OCI-LY1 (cell line): ENCODE data around the gene ACER3.

Source experiments
- H2AFZ ChIP-seq: fragments of 200-600 bp; sonication (generic), shearing (Covaris generic); 2 replicates; pipeline ENCODE4 v1.6.0; 2014; ENCODE audit warnings: antibody characterized with exemption, mild to moderate bottlenecking, low read length
- H3F3A ChIP-seq: fragments of 200-600 bp; sonication (generic), shearing (Covaris generic); 2 replicates; pipeline ENCODE4 v1.6.0; 2014; ENCODE audit warnings: mild to moderate bottlenecking, antibody characterized with exemption, low read length, moderate library complexity; ENCODE audit not compliant: insufficient read depth
- H3K27ac ChIP-seq: fragments of 200-600 bp; sonication (generic); 2 replicates; pipeline ENCODE4 v1.5.1; 2014; ENCODE audit warnings: low read length, mixed run types, mild to moderate bottlenecking, low read depth; ENCODE audit not compliant: poor library complexity, severe bottlenecking
- H3K27me3 ChIP-seq: fragments of 200-600 bp; sonication (generic); 2 replicates; pipeline ENCODE4 v1.6.0; 2014; ENCODE audit warnings: antibody characterized with exemption, mild to moderate bottlenecking, low read length, moderate library complexity; ENCODE audit not compliant: insufficient read depth
- H3K36me3 ChIP-seq: fragments of 200-600 bp; sonication (generic); 2 replicates; pipeline ENCODE4 v1.6.1; 2014; ENCODE audit warnings: mild to moderate bottlenecking, antibody characterized with exemption, low read length, moderate library complexity, mixed read lengths; ENCODE audit not compliant: insufficient read depth
- H3K4me1 ChIP-seq: fragments of 200-600 bp; sonication (generic); 2 replicates; pipeline ENCODE4 v1.5.1; 2014; ENCODE audit warnings: mild to moderate bottlenecking, low read length, moderate library complexity; ENCODE audit not compliant: insufficient read depth, severe bottlenecking
- H3K4me2 ChIP-seq: fragments of 200-600 bp; sonication (generic), shearing (Covaris generic); 2 replicates; pipeline ENCODE4 v1.6.1; 2014; ENCODE audit warnings: low read length
- H3K4me3 ChIP-seq: fragments of 200-600 bp; sonication (generic); 2 replicates; pipeline ENCODE4 v1.5.1; 2014; ENCODE audit warnings: low read length, low read depth, mild to moderate bottlenecking, mixed read lengths; ENCODE audit not compliant: poor library complexity, severe bottlenecking
- H3K79me2 ChIP-seq: fragments of 200-600 bp; shearing (Covaris generic); 2 replicates; pipeline ENCODE4 v1.6.1; 2016; ENCODE audit warnings: mixed run types, low read length, mixed read lengths; ENCODE audit not compliant: insufficient read depth
- H3K9ac ChIP-seq: fragments of 200-600 bp; sonication (generic), shearing (Covaris generic); 2 replicates; pipeline ENCODE4 v1.6.1; 2014; ENCODE audit warnings: mild to moderate bottlenecking, low read length, mixed read lengths
- H3K9me2 ChIP-seq: fragments of 200-600 bp; sonication (generic), shearing (Covaris generic); 2 replicates; pipeline ENCODE4 v1.6.1; 2014; ENCODE audit warnings: low read depth, mild to moderate bottlenecking, low read length, mixed read lengths
- H3K9me3 ChIP-seq: fragments of 200-600 bp; shearing (Covaris generic); 2 replicates; pipeline ENCODE4 v1.6.1; 2014; ENCODE audit warnings: low read length, mixed read lengths
- H4K20me1 ChIP-seq: fragments of 200-600 bp; sonication (generic), shearing (Covaris generic); 2 replicates; pipeline ENCODE4 v1.6.0; 2016; ENCODE audit warnings: mild to moderate bottlenecking, low read length; ENCODE audit not compliant: insufficient read depth
- CTCF ChIP-seq: fragments of 200-600 bp; sonication (generic), shearing (Covaris generic); IDR thresholded peaks from 2 replicates; pipeline ENCODE4 v1.5.1; 2017; ENCODE audit warnings: mild to moderate bottlenecking, antibody characterized with exemption, low read length, moderate library complexity, mixed read lengths
- EZH2 ChIP-seq: fragments of 200-600 bp; sonication (generic), shearing (Covaris generic); IDR thresholded peaks from 2 replicates; pipeline ENCODE4 v1.8.0; 2017; ENCODE audit warnings: borderline replicate concordance, mixed run types, mild to moderate bottlenecking, antibody characterized with exemption, low read length, moderate library complexity, mixed read lengths

The ACER3 gene

GRCh38 chr11:77072851-77073327 lies 212.2 kb downstream of the ACER3 start:
- no peaks in the 10 kb centered on the region for H3K4me1 ChIP-seq
- no peaks in the 10 kb centered on the region for H3K36me3 ChIP-seq
- H2AFZ ChIP-seq = no peak overlapping the region
- H3K79me2 ChIP-seq = no peaks in the 10 kb centered on the region
- no peak overlapping the region for H3K9ac ChIP-seq
- H3K9me3 ChIP-seq = no peaks in the 10 kb centered on the region
- no peak overlapping the region for H3K27ac ChIP-seq
- H4K20me1 ChIP-seq = no peaks in the 10 kb centered on the region
- no peaks in the 10 kb centered on the region; the same call in 1 of the 2 replicates for H3K27me3 ChIP-seq
- no peak overlapping the region for H3K4me3 ChIP-seq
- H3K9me2 ChIP-seq = no peaks in the 10 kb centered on the region
- no peak for TF ChIP-seq CTCF
- no peak for TF ChIP-seq EZH2
- H3K4me2 ChIP-seq = no peak overlapping the region
- H3F3A ChIP-seq = no peaks in the 10 kb centered on the region

DNA sequence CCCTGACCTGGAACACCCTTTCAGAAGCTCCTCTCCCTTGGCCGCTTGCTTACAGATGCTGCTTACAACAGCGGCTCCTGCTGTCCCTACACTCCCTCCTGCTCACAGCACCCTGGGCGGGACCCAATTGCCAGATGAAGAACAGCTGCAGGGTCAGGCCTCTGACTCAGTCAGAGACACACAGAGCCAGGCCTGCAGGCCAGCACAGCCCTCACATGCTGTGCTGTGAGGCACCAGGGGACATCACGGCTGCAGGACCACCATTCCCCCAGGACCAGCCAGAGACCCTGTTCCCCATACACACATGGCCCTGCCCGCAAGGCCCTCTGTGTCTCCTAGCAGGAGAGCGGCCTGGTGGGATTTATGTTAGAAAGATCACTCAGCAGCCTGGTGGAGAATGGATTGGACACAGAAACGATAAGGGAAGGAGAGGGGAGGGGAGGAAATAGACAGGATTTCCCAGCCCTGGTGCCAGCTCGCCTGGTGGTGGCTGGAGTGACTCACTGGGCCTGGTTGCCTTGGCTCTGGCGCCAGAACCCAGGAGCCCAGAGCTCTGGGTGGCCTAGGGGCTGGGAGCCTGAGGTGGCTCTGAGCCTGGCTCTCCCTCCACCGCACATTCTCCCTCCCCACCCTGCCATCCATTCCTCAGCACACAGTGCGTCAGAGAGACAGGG lies 212.7 kb downstream of the ACER3 start:
- no peaks in the 10 kb centered on the region for H3K4me1 ChIP-seq
- H3F3A ChIP-seq = no peaks in the 10 kb centered on the region
- no peaks in the 10 kb centered on the region for H3K9me2 ChIP-seq
- no peak overlapping the region for H3K4me3 ChIP-seq
- no peaks in the 10 kb centered on the region; the same call in 1 of the 2 replicates for H3K36me3 ChIP-seq
- no peaks in the 10 kb centered on the region; the same call in 1 of the 2 replicates for H3K27me3 ChIP-seq
- TF ChIP-seq CTCF (no peak), EZH2 (no peak)
- H3K4me2 ChIP-seq = no peak overlapping the region
- H2AFZ ChIP-seq = no peak overlapping the region
- no peaks in the 10 kb centered on the region for H3K79me2 ChIP-seq
- H4K20me1 ChIP-seq = no peaks in the 10 kb centered on the region
- no peak overlapping the region for H3K9ac ChIP-seq
- H3K9me3 ChIP-seq = 0 out of 2 replicates have a peak, but pooled peaks cover 4% of the 10 kb centered on the region
- H3K27ac ChIP-seq = no peak overlapping the region

DNA sequence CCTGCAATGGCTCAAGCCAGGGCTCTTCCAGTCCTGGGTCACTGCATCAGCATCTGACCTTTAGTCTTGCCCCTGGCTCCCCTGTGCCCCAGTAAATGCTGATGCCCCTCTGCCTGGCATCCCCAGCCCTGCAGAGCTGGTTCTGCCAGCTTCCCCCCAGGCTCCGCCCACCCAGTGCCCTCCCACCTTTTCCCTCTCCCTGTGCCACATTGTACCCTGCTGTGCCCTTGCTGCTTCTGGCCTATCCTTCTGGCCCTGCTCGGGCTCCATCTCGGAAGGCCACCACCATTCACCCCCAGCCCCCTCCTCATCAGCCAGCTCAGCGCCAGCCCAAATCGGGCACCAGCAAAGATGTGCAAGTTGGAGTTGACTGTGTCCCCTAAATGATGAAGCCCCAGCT lies 213.5 kb downstream of the ACER3 start:
- H3K27me3 ChIP-seq = no peaks in the 10 kb centered on the region; the same call in 1 of the 2 replicates
- H3K4me3 ChIP-seq = no peak overlapping the region
- H3K4me1 ChIP-seq = no peaks in the 10 kb centered on the region
- no peaks in the 10 kb centered on the region; the same call in 1 of the 2 replicates for H3K36me3 ChIP-seq
- H3K9me3 ChIP-seq = 0 out of 2 replicates have a peak, but pooled peaks cover 4% of the 10 kb centered on the region
- H2AFZ ChIP-seq = no peak overlapping the region
- H3K27ac ChIP-seq = no peak overlapping the region
- no peaks in the 10 kb centered on the region for H3K79me2 ChIP-seq
- no peaks in the 10 kb centered on the region for H3F3A ChIP-seq
- H3K9me2 ChIP-seq = no peaks in the 10 kb centered on the region
- TF ChIP-seq CTCF = no peak
- no peak for TF ChIP-seq EZH2
- no peak overlapping the region for H3K9ac ChIP-seq
- no peak overlapping the region for H3K4me2 ChIP-seq
- no peaks in the 10 kb centered on the region for H4K20me1 ChIP-seq
